HG03558 (cell line): ENCODE measurements around the gene TPCN2.
"Not testable (repeated sequence)": the region's sequence is repeated elsewhere in the genome, so short reads cannot be mapped to it uniquely, and the experiment has no call there.

Experiments
- ATAC-seq: cut with Tn5 transposase; IDR thresholded peaks from one replicate; pipeline ENCODE4 v1.9.1; 2021; ENCODE audit warnings: moderate number of reproducible peaks; ENCODE audit not compliant: unreplicated experiment; ENCODE audit errors: extremely low read depth

Gene TPCN2

GRCh38 chr11:69138265-69138664 is 89.5 kb downstream of the TPCN2 start:
- no peak for ATAC-seq

- not testable (repeated sequence) for ATAC-seq
These were observed 91.4 kb downstream of the TPCN2 start for GRCh38 chr11:69140161-69140560.

GRCh38 chr11:69140635-69141034 is 91.9 kb downstream of the TPCN2 start:
- no peak for ATAC-seq

- ATAC-seq: no peak
These were observed 93.0 kb downstream of the TPCN2 start for GRCh38 chr11:69141742-69142141.

- ATAC-seq: no peak
These were observed 94.2 kb downstream of the TPCN2 start for GRCh38 chr11:69142895-69143294.

GRCh38 chr11:69144316-69145049 is 95.8 kb downstream of the TPCN2 start:
- ATAC-seq: no peak

- ATAC-seq: no peak
These were observed 96.3 kb downstream of the TPCN2 start for GRCh38 chr11:69145050-69145380.

GRCh38 chr11:69148377-69148762 is 99.6 kb downstream of the TPCN2 start:
- no peak for ATAC-seq

GRCh38 chr11:69148806-69149205 is 100.1 kb downstream of the TPCN2 start:
- ATAC-seq: no peak

GRCh38 chr11:69149338-69150045 is 100.8 kb downstream of the TPCN2 start:
- ATAC-seq: not testable (repeated sequence)

- ATAC-seq: no peak
These were observed 101.4 kb downstream of the TPCN2 start for GRCh38 chr11:69150175-69150574.

- no peak for ATAC-seq
These were observed 103.1 kb downstream of the TPCN2 start for GRCh38 chr11:69151836-69152235.

- no peak for ATAC-seq
These were observed 104.1 kb downstream of the TPCN2 start for GRCh38 chr11:69152733-69153421.

GRCh38 chr11:69153661-69154060 is 104.9 kb downstream of the TPCN2 start:
- ATAC-seq: no peak

- ATAC-seq: no peak
These were observed 105.6 kb downstream of the TPCN2 start for GRCh38 chr11:69154211-69154913.

GRCh38 chr11:69154938-69155301 is 106.2 kb downstream of the TPCN2 start:
- ATAC-seq: no peak

GRCh38 chr11:69155302-69156234 is 106.8 kb downstream of the TPCN2 start, which contains the start of gene SMIM38:
Gene SMIM38, plus strand, starts transcription at chr11:69155935. Its CDS starts 1,912 bp downstream, at chr11:69157847.
- ATAC-seq: no peak

GRCh38 chr11:69156235-69156639 is 107.5 kb downstream of the TPCN2 start:
- ATAC-seq: no peak

- no peak for ATAC-seq
These were observed 108.0 kb downstream of the TPCN2 start for GRCh38 chr11:69156673-69157155.
